ENCODE measurements around the gene RPL39L. TPM values are rescaled to one million over a fixed set of nuclear protein-coding genes. Genes with fewer than 3 reads are reported as not detected.

The RPL39L gene
- total and polyA plus RNA-seq, 2 of the 4 experiments (the other 2 are of a cell fraction), result 18.1 to 34.6 TPM

DNA sequence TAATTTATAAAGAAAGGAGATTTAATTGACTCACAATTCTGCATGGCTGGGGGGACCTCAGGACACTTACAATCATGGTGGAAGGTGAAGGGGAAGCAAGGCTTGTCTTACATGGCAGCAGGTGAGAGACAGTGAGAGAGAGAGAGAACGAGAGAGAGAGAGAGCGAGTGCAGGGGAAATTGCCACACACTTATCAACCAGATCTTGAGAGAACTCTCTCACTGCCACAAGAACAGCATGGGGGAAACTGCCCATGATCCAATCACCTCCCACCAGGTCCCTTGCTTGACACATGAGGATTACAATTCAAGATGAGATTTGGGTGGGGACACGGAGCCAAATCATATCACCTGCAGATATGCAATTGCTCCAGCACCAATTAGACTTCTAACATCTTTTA lies 7.1 kb upstream of the RPL39L start:
- Histone ChIP-seq H3K4me2 (ENCODE audit: low read depth, low read length) (no peak overlapping the region), H3K4me3 (ENCODE audit: insufficient read depth, low read depth, low read length) (no peak overlapping the region), H3K27ac (ENCODE audit: insufficient read depth, low read length) (no peak overlapping the region), H2AFZ (replicated peaks; ENCODE audit: low read length, poor library complexity) (no peak overlapping the region), H2BK15ac (ENCODE audit: low read depth, low read length) (no peak overlapping the region), H2BK5ac (ENCODE audit: low read depth, low read length, poor library complexity, severe bottlenecking) (no peak overlapping the region), H2BK120ac (ENCODE audit: low read depth, low read length) (no peak overlapping the region), H3K56ac (ENCODE audit: extremely low read depth, insufficient read depth, low read length) (no peak overlapping the region), H3K27me3 (ENCODE audit: control insufficient read depth, insufficient read depth, low read length) (peaks cover 16% of the 10 kb centered on the region), H4K5ac (ENCODE audit: low read depth, low read length) (no peak overlapping the region), H3K23ac (ENCODE audit: low read depth, low read length) (no peak overlapping the region), H4K20me1 (ENCODE audit: insufficient read depth, low read length) (no peaks in the 10 kb centered on the region), H3K4me1 (ENCODE audit: control insufficient read depth, insufficient read depth, low read length) (no peaks in the 10 kb centered on the region), H2AK9ac (replicated peaks; ENCODE audit: low read depth, low read length, poor library complexity) (no peak overlapping the region), H3K4ac (ENCODE audit: low read depth, low read length) (no peak overlapping the region), H3K9me1 (ENCODE audit: insufficient read depth, low read length) (no peaks in the 10 kb centered on the region), H3K36me3 (ENCODE audit: control insufficient read depth, insufficient read depth, low read length) (no peaks in the 10 kb centered on the region), H4K8ac (ENCODE audit: low read depth in 2 of 2, low read length in 2 of 2) (no peak overlapping the region), H3K18ac (ENCODE audit: low read depth, low read length) (no peak overlapping the region), H3K14ac (replicated peaks; ENCODE audit: low read depth, low read length) (no peak overlapping the region), H3K79me1 (ENCODE audit: low read depth in 1 of 2, low read length in 2 of 2) (no peaks in the 10 kb centered on the region), H3K9ac (ENCODE audit: low read depth, low read length) (no peak overlapping the region), H3K9me3 (ENCODE audit: control insufficient read depth, insufficient read depth, low read length) (peaks cover 3% of the 10 kb centered on the region; the same call in 1 of the 2 replicates), H4K91ac (ENCODE audit: insufficient read depth, low read depth, low read length) (no peak overlapping the region), H2AK5ac (ENCODE audit: low read depth, low read length) (no peak overlapping the region), H2BK20ac (ENCODE audit: low read depth, low read length) (no peak overlapping the region)
- DNase-seq (no peak), ATAC-seq (ENCODE audit: low read depth) (no peak)
- CTCF ChIA-PET, result no interaction called here
- no TSS peak for BruUV-seq (replicated peaks)
- TF ChIP-seq POLR2A (IDR thresholded peaks at IDR 0.05; ENCODE audit: low read depth, low read length), result no peak
- no peak for TF ChIP-seq BHLHE40 (IDR thresholded peaks at IDR 0.05; ENCODE audit: low read depth, low read length)
- TF ChIP-seq RCOR1 (IDR thresholded peaks at IDR 0.05; ENCODE audit: insufficient replicate concordance, low read length), result no peak
- intact Hi-C loops (cut with micrococcal nuclease) (no loop called here), dilution Hi-C loops (cut with HindIII; ENCODE audit: low sequenced_read_pairs, unreplicated experiment) (no loop called here), in situ Hi-C loops (cut with MboI; ENCODE audit: low sequenced_read_pairs) (no loop called here)
- POLR2A ChIA-PET (ENCODE audit: unreplicated experiment), result no interaction called here
- no CpG with 5 or more reads among the region's 3 CpGs for WGBS, 2 experiments (ENCODE audit: extremely low coverage in 2 of 2, insufficient read length in 1 of 2)

All from IMR-90 (cell line).